Esophagus squamous epithelium (tissue), 5 donors: Measurements from ENCODE around the gene PIGR. TPM values are rescaled to one million over a fixed set of nuclear protein-coding genes. Genes with fewer than 3 reads are reported as not detected.

ENCODE experiments used
- DNase-seq: peaks from one replicate; lab custom pipeline; 2025; lab: John Stamatoyannopoulos, UW
- H3K27ac ChIP-seq, 4 donors: fragments of 200-600 bp; sonication (generic); one replicate each; pipeline ENCODE4 v1.5.1; 2016 to 2019; ENCODE audit warnings: mild to moderate bottlenecking in 1 of 4
- H3K27me3 ChIP-seq, 4 donors: fragments of 200-600 bp; sonication (generic); 1 replicate in 3 of 4; 2 replicates in 1 of 4; pipeline versions ENCODE4 v1.5.1 to v1.6.0; 2017 to 2021; ENCODE audit warnings: antibody characterized with exemption in 1 of 4
- H3K36me3 ChIP-seq, 3 donors: fragments of 200-600 bp; sonication (generic); one replicate each; pipeline ENCODE4 v1.5.1; 2016 to 2019
- H3K4me1 ChIP-seq, 3 donors: fragments of 200-600 bp; sonication (generic); one replicate each; pipeline ENCODE4 v1.5.1; 2017 to 2019
- H3K4me3 ChIP-seq, 4 donors: fragments of 200-600 bp; sonication (generic); 1 replicate in 3 of 4; 2 replicates in 1 of 4; pipeline ENCODE4 v1.5.1; 2016 to 2019; ENCODE audit warnings: mild to moderate bottlenecking in 2 of 4, moderate library complexity in 1 of 4
- H3K9me3 ChIP-seq, 3 donors: fragments of 200-600 bp; sonication (generic); one replicate each; pipeline ENCODE4 v1.5.1; 2016 to 2019
- POLR2A ChIP-seq, 4 donors: fragments of 450-650 bp; IDR thresholded peaks; one replicate each; pipeline ENCODE4 v1.6.1; 2017; ENCODE audit warnings: antibody characterized with exemption in 4 of 4, mild to moderate bottlenecking in 4 of 4, moderate library complexity in 3 of 4
- WGBS, 2 donors: methylation state at CpG; one replicate each; pipeline ENCODE4 v1.1.5; 2018; 5-methylcytosine and 5-hydroxymethylcytosine counted together
- intact Hi-C: fragments of 100-400 bp; cut with DNase I; formaldehyde crosslinking; loops from one replicate; pipeline ENCODE4 v1.15.0; 2022
- total RNA-seq, 4 donors: library from RNA; depleted of rRNA; stranded (reverse); fragments of >200 nt; gene quantifications; one replicate each; pipeline ENCODE4 v1.1.0, GENCODE V29; 2016
- TF ChIP-seq, protein P1 (sequence below), 6 experiments: fragments of 450-650 bp in 4 of 6; fragments of 200-600 bp in 2 of 6; sonication (generic) in 2 of 6; IDR thresholded peaks; one replicate each; pipeline ENCODE4 v1.5.1; 2016 to 2019; ENCODE audit warnings: antibody characterized with exemption in 6 of 6, mild to moderate bottlenecking in 4 of 6, moderate library complexity in 4 of 6
- donor health status: DM: yes; HTN: yes; CAD: no.

Gene PIGR, protein sequence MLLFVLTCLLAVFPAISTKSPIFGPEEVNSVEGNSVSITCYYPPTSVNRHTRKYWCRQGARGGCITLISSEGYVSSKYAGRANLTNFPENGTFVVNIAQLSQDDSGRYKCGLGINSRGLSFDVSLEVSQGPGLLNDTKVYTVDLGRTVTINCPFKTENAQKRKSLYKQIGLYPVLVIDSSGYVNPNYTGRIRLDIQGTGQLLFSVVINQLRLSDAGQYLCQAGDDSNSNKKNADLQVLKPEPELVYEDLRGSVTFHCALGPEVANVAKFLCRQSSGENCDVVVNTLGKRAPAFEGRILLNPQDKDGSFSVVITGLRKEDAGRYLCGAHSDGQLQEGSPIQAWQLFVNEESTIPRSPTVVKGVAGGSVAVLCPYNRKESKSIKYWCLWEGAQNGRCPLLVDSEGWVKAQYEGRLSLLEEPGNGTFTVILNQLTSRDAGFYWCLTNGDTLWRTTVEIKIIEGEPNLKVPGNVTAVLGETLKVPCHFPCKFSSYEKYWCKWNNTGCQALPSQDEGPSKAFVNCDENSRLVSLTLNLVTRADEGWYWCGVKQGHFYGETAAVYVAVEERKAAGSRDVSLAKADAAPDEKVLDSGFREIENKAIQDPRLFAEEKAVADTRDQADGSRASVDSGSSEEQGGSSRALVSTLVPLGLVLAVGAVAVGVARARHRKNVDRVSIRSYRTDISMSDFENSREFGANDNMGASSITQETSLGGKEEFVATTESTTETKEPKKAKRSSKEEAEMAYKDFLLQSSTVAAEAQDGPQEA
- 100 to 1,000 TPM in 1 of 4 donors, 1 to 10 TPM in 1, under 1 TPM in 1, not detected in 1; 0.99 to 144 (median 1.1) TPM for total RNA-seq

DNA sequence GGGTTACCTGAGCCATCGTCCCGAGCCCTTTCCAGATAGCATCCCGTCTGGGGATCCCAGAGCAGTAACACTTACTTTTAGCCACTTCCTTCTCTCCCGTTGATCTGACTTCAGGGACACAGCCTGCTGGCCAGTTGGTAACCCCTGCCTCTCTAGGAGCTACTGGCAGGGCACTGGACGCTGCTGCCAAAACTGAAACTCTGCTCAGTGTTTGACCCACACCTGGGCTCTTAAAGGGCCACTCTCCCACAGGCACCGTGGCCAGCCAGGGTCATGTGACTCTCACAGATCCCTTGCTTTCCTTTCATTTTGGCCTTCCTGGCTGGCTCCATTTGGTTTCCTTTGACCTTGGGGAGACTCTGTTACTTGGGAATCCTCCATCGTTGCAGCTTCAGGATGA lies at the start of gene PIGR:
TSS of gene PIGR (minus strand) at position 206 of the 400 bp plus-strand sequence. CDS start 5,935 bp downstream, outside the sequence.
- no peak for DNase-seq
- H3K27ac ChIP-seq = peak within 1 kb of the TSS in 1 of 4 donors; percentile 21
- no peak for TF ChIP-seq POLR2A (IDR thresholded peaks at IDR 0.05)
- peaks cover 0 to 21% (median 0%) of the 10 kb centered on the region in 4 donors for H3K27me3 ChIP-seq
- intact Hi-C loops = no loop called here
- H3K36me3 ChIP-seq = no peaks in the 10 kb centered on the region
- peak within 1 kb of the TSS in 1 of 4 donors; percentile 43 for H3K4me3 ChIP-seq
- H3K9me3 ChIP-seq = no peaks in the 10 kb centered on the region
- H3K4me1 ChIP-seq = peaks cover 0 to 6% (median 2%) of the 10 kb centered on the region in 3 donors
- 67 to 77% methylated on average over 5 to 6 of the region's 7 CpGs for WGBS, 2 donors

DNA sequence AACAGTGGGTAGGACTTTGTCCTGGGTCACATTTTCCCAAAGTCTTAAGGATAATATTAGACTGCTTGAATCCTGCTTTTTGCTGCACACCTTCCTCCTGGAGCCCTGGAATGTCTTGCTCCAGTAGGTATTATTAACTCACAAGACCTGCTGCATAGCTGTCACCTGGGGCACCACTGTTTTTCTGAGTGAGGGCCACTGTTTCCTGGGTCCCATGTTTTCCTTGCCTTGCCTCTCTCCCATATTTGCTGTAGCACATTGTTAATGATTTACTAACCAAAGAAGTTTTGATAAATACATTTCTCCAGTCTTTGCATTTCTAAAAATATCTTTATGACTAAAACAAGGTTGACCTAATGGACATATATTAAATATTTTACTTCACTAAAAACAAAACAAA lies 46.5 kb upstream of the PIGR start:
- no peak overlapping the region for H3K27ac ChIP-seq
- TF ChIP-seq POLR2A (IDR thresholded peaks at IDR 0.05) = no peak
- TF ChIP-seq, protein P1, sequence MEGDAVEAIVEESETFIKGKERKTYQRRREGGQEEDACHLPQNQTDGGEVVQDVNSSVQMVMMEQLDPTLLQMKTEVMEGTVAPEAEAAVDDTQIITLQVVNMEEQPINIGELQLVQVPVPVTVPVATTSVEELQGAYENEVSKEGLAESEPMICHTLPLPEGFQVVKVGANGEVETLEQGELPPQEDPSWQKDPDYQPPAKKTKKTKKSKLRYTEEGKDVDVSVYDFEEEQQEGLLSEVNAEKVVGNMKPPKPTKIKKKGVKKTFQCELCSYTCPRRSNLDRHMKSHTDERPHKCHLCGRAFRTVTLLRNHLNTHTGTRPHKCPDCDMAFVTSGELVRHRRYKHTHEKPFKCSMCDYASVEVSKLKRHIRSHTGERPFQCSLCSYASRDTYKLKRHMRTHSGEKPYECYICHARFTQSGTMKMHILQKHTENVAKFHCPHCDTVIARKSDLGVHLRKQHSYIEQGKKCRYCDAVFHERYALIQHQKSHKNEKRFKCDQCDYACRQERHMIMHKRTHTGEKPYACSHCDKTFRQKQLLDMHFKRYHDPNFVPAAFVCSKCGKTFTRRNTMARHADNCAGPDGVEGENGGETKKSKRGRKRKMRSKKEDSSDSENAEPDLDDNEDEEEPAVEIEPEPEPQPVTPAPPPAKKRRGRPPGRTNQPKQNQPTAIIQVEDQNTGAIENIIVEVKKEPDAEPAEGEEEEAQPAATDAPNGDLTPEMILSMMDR (IDR thresholded peaks at IDR 0.05) = no peak
- DNase-seq = no peak

DNA sequence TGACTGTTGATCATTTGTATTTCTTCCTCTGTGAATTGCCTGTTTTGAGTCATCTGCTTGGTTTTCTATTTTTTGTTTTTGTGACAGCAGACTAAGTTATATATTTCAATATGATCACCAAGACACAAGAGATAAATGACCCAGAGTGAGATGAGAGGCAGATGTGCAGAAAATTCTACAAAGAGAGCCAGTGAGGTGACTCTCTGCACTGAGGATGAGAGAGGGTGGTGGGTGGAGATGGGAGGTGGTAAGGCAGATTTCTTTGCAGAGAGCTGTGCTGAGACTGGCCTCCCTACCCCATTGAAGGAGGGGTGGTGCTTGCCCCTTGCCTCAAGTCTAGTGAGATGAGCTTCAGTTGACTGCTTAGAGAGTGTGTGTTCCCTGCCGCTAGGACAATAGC lies 41.6 kb upstream of the PIGR start:
- intact Hi-C loops = no loop called here
- 88 to 100% methylated on average over 1 of the region's 1 CpG for WGBS, 2 donors
- TF ChIP-seq, protein P1 (IDR thresholded peaks at IDR 0.05) = no peak
- no peak for TF ChIP-seq POLR2A (IDR thresholded peaks at IDR 0.05)
- Histone ChIP-seq H3K27me3 (peaks cover 0 to 21% (median 0%) of the 10 kb centered on the region in 4 donors), H3K9me3 (no peaks in the 10 kb centered on the region), H3K27ac (no peak overlapping the region), H3K4me3 (no peak overlapping the region), H3K36me3 (no peaks in the 10 kb centered on the region), H3K4me1 (peaks cover 0 to 15% (median 0%) of the 10 kb centered on the region in 3 donors)
- DNase-seq = no peak

More for the DNA sequence above, 46.5 kb upstream of the PIGR start:
- Histone ChIP-seq H3K4me3 (no peak overlapping the region), H3K27me3 (peaks cover 0 to 17% (median 0%) of the 10 kb centered on the region in 4 donors), H3K4me1 (peaks cover 0 to 4% (median 0%) of the 10 kb centered on the region in 3 donors), H3K36me3 (no peaks in the 10 kb centered on the region), H3K9me3 (no peaks in the 10 kb centered on the region)
- intact Hi-C loops = no loop called here

DNA sequence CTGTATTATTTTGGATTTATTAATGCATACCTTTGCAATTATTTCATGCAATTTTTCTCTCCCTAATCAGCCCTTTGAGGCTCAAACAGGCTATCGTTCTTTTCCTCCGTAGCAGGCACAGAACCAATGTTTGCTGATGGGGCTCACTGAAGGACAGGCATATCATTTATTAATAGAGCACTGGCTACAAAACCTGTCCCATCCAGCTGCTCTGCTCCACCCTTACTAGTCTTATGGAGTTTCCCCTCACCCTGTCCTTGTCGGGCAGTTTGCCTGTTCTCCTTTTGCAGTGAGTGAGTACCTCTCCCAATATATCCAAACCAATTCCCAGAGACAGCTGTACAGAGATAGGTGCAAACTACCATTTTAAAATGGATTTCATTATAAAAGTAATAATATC lies 40.6 kb upstream of the PIGR start:
- H3K27ac ChIP-seq = no peak overlapping the region
- H3K4me3 ChIP-seq = no peak overlapping the region
- peaks cover 0 to 12% (median 0%) of the 10 kb centered on the region in 4 donors for H3K27me3 ChIP-seq
- peaks cover 0 to 15% (median 0%) of the 10 kb centered on the region in 3 donors for H3K4me1 ChIP-seq
- no peak for DNase-seq
- H3K36me3 ChIP-seq = no peaks in the 10 kb centered on the region
- intact Hi-C loops = no loop called here
- TF ChIP-seq POLR2A (IDR thresholded peaks at IDR 0.05) = no peak
- TF ChIP-seq, protein P1 (IDR thresholded peaks at IDR 0.05) = no peak
- H3K9me3 ChIP-seq = no peaks in the 10 kb centered on the region
- WGBS, 2 donors = 36 to 53% methylated on average over 3 of the region's 3 CpGs

DNA sequence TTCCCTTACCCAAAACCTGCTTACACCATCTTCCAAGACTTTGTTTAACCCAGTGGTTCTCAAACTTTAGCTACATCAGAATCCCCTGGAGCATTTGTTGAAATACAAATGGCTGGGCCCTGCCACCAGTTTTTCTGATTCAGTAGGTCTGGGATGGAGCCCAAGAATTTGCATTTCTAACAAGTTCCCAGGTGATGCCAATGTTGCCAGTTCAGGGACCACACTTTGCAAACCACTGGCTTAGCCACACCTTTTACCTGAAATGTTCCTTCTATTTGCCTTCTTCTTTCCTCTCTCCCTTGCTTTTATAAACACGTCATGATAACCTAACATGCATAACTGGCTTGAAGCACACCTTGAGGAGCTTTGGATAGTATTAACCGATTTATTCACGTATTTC lies 40.1 kb upstream of the PIGR start:
- Histone ChIP-seq H3K36me3 (no peaks in the 10 kb centered on the region), H3K27ac (peak overlapping the region in 1 of 4 donors; percentile 16), H3K4me3 (no peak overlapping the region), H3K9me3 (no peaks in the 10 kb centered on the region), H3K27me3 (peaks cover 0 to 8% (median 0%) of the 10 kb centered on the region in 4 donors), H3K4me1 (peaks cover 0 to 15% (median 0%) of the 10 kb centered on the region in 3 donors)
- no peak for TF ChIP-seq POLR2A (IDR thresholded peaks at IDR 0.05)
- TF ChIP-seq, protein P1 (IDR thresholded peaks at IDR 0.05) = no peak
- DNase-seq = no peak
- intact Hi-C loops = no loop called here
- 35 to 47% methylated on average over 3 of the region's 3 CpGs for WGBS, 2 donors
